ENCODE data around the gene PHACTR1. TPM values are rescaled to one million over a fixed set of nuclear protein-coding genes. Genes with fewer than 3 reads are reported as not detected.

PHACTR1 gene
- total RNA-seq, 1 experiment from 2014 or later = not detected

- Histone ChIP-seq H3K4me2 (ENCODE audit: low read length) (no peak overlapping the region), H3K36me3 (ENCODE audit: low read depth, low read length) (no peaks in the 10 kb centered on the region), H2AFZ (ENCODE audit: low read length) (no peak overlapping the region), H3F3A (ENCODE audit: low read length, unreplicated experiment) (no peaks in the 10 kb centered on the region), H3K79me2 (ENCODE audit: low read length) (no peaks in the 10 kb centered on the region), H3K27ac (ENCODE audit: low read length) (no peak overlapping the region), H3K4me1 (ENCODE audit: insufficient read depth, low read length) (no peaks in the 10 kb centered on the region), H3K4me3 (ENCODE audit: low read length) (no peak overlapping the region), H3K9me2 (replicated peaks; ENCODE audit: low read length) (no peaks in the 10 kb centered on the region), H3K9ac (ENCODE audit: low read length) (no peak overlapping the region), H3K27me3 (ENCODE audit: low read length) (peaks cover 75% of the 10 kb centered on the region), H3K9me3 (ENCODE audit: low read length) (no peaks in the 10 kb centered on the region), H4K20me1 (ENCODE audit: low read length) (no peaks in the 10 kb centered on the region)
- intact Hi-C loops (cut with micrococcal nuclease) = no loop called here
- no peak for ATAC-seq
- TF ChIP-seq EZH2phosphoT487 (IDR thresholded peaks at IDR 0.05; ENCODE audit: borderline replicate concordance, low read length) = no peak
- no peak for TF ChIP-seq EZH2 (IDR thresholded peaks at IDR 0.05; ENCODE audit: low read length, unreplicated experiment)
- no peak for TF ChIP-seq CTCF (conservative IDR thresholded peaks at IDR 0.05; ENCODE audit: low read depth, low read length)
- DNase-seq = no peak
- BruUV-seq (replicated peaks) = no TSS peak
- POLR2A ChIA-PET (ENCODE audit: unreplicated experiment) = no interaction called here
- CTCF ChIA-PET = no interaction called here
Observed at GRCh38 chr6:12974551-12974950, 258.0 kb downstream of the PHACTR1 start.

GRCh38 chr6:12976366-12976765, 259.8 kb downstream of the PHACTR1 start:
- intact Hi-C loops (cut with micrococcal nuclease) = no loop called here
- CTCF ChIA-PET = no interaction called here
- Histone ChIP-seq H3F3A (ENCODE audit: low read length, unreplicated experiment) (no peaks in the 10 kb centered on the region), H3K9ac (ENCODE audit: low read length) (no peak overlapping the region), H3K9me3 (ENCODE audit: low read length) (no peaks in the 10 kb centered on the region), H3K36me3 (ENCODE audit: low read depth, low read length) (no peaks in the 10 kb centered on the region), H3K4me3 (ENCODE audit: low read length) (no peak overlapping the region), H3K4me1 (ENCODE audit: insufficient read depth, low read length) (no peaks in the 10 kb centered on the region), H3K79me2 (ENCODE audit: low read length) (no peaks in the 10 kb centered on the region), H4K20me1 (ENCODE audit: low read length) (no peaks in the 10 kb centered on the region), H3K9me2 (replicated peaks; ENCODE audit: low read length) (no peaks in the 10 kb centered on the region), H3K27ac (ENCODE audit: low read length) (no peak overlapping the region), H3K4me2 (ENCODE audit: low read length) (no peak overlapping the region), H3K27me3 (ENCODE audit: low read length) (peaks cover 71% of the 10 kb centered on the region), H2AFZ (ENCODE audit: low read length) (no peak overlapping the region)
- DNase-seq (no peak), ATAC-seq (no peak)
- TF ChIP-seq EZH2 (IDR thresholded peaks at IDR 0.05; ENCODE audit: low read length, unreplicated experiment) (no peak), EZH2phosphoT487 (IDR thresholded peaks at IDR 0.05; ENCODE audit: borderline replicate concordance, low read length) (no peak), CTCF (conservative IDR thresholded peaks at IDR 0.05; ENCODE audit: low read depth, low read length) (no peak)
- POLR2A ChIA-PET (ENCODE audit: unreplicated experiment) = no interaction called here
- no TSS peak for BruUV-seq (replicated peaks)

- CTCF ChIA-PET = no interaction called here
- no TSS peak for BruUV-seq (replicated peaks)
Observed at GRCh38 chr6:12977206-12977605, 260.6 kb downstream of the PHACTR1 start.

More at GRCh38 chr6:12977206-12977605, 260.6 kb downstream of the PHACTR1 start:
- H3K4me2 ChIP-seq (ENCODE audit: low read length) = no peak overlapping the region
- POLR2A ChIA-PET (ENCODE audit: unreplicated experiment) = no interaction called here
- no peak overlapping the region for H3K27ac ChIP-seq (ENCODE audit: low read length)
- H3K79me2 ChIP-seq (ENCODE audit: low read length) = no peaks in the 10 kb centered on the region
- no peak overlapping the region for H3K9ac ChIP-seq (ENCODE audit: low read length)
- no peak for TF ChIP-seq CTCF (conservative IDR thresholded peaks at IDR 0.05; ENCODE audit: low read depth, low read length)
- no peak for TF ChIP-seq EZH2 (IDR thresholded peaks at IDR 0.05; ENCODE audit: low read length, unreplicated experiment)
- no peak for TF ChIP-seq EZH2phosphoT487 (IDR thresholded peaks at IDR 0.05; ENCODE audit: borderline replicate concordance, low read length)
- no peak overlapping the region for H2AFZ ChIP-seq (ENCODE audit: low read length)
- DNase-seq (no peak), ATAC-seq (no peak)
- no peaks in the 10 kb centered on the region for H3K9me2 ChIP-seq (replicated peaks; ENCODE audit: low read length)
- peaks cover 72% of the 10 kb centered on the region for H3K27me3 ChIP-seq (ENCODE audit: low read length)
- no peaks in the 10 kb centered on the region for H4K20me1 ChIP-seq (ENCODE audit: low read length)
- no peaks in the 10 kb centered on the region for H3F3A ChIP-seq (ENCODE audit: low read length, unreplicated experiment)
- intact Hi-C loops (cut with micrococcal nuclease) = no loop called here
- H3K9me3 ChIP-seq (ENCODE audit: low read length) = no peaks in the 10 kb centered on the region
- no peaks in the 10 kb centered on the region for H3K36me3 ChIP-seq (ENCODE audit: low read depth, low read length)
- H3K4me1 ChIP-seq (ENCODE audit: insufficient read depth, low read length) = no peaks in the 10 kb centered on the region
- no peak overlapping the region for H3K4me3 ChIP-seq (ENCODE audit: low read length)

All from PC-3 (cell line).